DLD1 (cell line): ENCODE measurements around the gene RIPOR2.
"Not testable (repeated sequence)": the region's sequence is repeated elsewhere in the genome, so short reads cannot be mapped to it uniquely, and the experiment has no call there.

Source experiments
- in situ Hi-C: cut with HindIII; loops from 2 replicates; pipeline ENCODE4 v1.10.0; 2017; ENCODE audit warnings: low sequenced_read_pairs

Gene RIPOR2

GRCh38 chr6:24881376-24881775 lies 54.4 kb downstream of the RIPOR2 start:
- in situ Hi-C loops = no loop called here

- in situ Hi-C loops = no loop called here
These were observed 55.3 kb downstream of the RIPOR2 start for GRCh38 chr6:24880451-24880850.

GRCh38 chr6:24879351-24879750 lies 56.4 kb downstream of the RIPOR2 start:
- in situ Hi-C loops = no loop called here

- in situ Hi-C loops = not testable (repeated sequence)
These were observed 58.0 kb downstream of the RIPOR2 start for GRCh38 chr6:24877747-24878146.

GRCh38 chr6:24876499-24877465 lies 59.0 kb downstream of the RIPOR2 start:
- in situ Hi-C loops = no loop called here

GRCh38 chr6:24875534-24875901 lies 60.2 kb downstream of the RIPOR2 start:
- in situ Hi-C loops = no loop called here

GRCh38 chr6:24874776-24875533 lies 60.8 kb downstream of the RIPOR2 start:
- in situ Hi-C loops = no loop called here

- in situ Hi-C loops = no loop called here
These were observed 61.6 kb downstream of the RIPOR2 start for GRCh38 chr6:24874128-24874527.

- in situ Hi-C loops = no loop called here
These were observed 63.0 kb downstream of the RIPOR2 start for GRCh38 chr6:24872779-24873178.

- in situ Hi-C loops = no loop called here
These were observed 67.0 kb downstream of the RIPOR2 start for GRCh38 chr6:24868765-24869164.

- in situ Hi-C loops = no loop called here
These were observed 68.6 kb downstream of the RIPOR2 start for GRCh38 chr6:24867104-24867703.

- in situ Hi-C loops = no loop called here
These were observed 70.6 kb downstream of the RIPOR2 start for GRCh38 chr6:24865161-24865560.

GRCh38 chr6:24864343-24864742 lies 71.4 kb downstream of the RIPOR2 start:
- in situ Hi-C loops = no loop called here

GRCh38 chr6:24861934-24862333 lies 73.8 kb downstream of the RIPOR2 start:
- in situ Hi-C loops = no loop called here

GRCh38 chr6:24859608-24860200 lies 76.1 kb downstream of the RIPOR2 start:
- in situ Hi-C loops = no loop called here

GRCh38 chr6:24859132-24859531 lies 76.6 kb downstream of the RIPOR2 start:
- in situ Hi-C loops = no loop called here

GRCh38 chr6:24858177-24858653 lies 77.5 kb downstream of the RIPOR2 start:
- in situ Hi-C loops = no loop called here

GRCh38 chr6:24856901-24857670 lies 78.7 kb downstream of the RIPOR2 start:
- in situ Hi-C loops = no loop called here

GRCh38 chr6:24856246-24856599 lies 79.5 kb downstream of the RIPOR2 start:
- in situ Hi-C loops = no loop called here
